HG02970 (cell line): Measurements from ENCODE around the gene ACTRT1.

ENCODE experiments used
- ATAC-seq: cut with Tn5 transposase; IDR thresholded peaks from one replicate; pipeline ENCODE4 v1.9.1; 2021; ENCODE audit warnings: mild to moderate bottlenecking, moderate library complexity, moderate number of reproducible peaks; ENCODE audit not compliant: unreplicated experiment, low FRiP score

Gene ACTRT1

GRCh38 chrX:128052303-128052702 is at the start of gene ACTRT1:
Gene ACTRT1, minus strand, starts transcription at chrX:128052403. Its CDS starts 197 bp downstream, at chrX:128052206.
- no peak for ATAC-seq

GRCh38 chrX:128078545-128078944 is 26.3 kb upstream of the ACTRT1 start:
- no peak for ATAC-seq

DNA sequence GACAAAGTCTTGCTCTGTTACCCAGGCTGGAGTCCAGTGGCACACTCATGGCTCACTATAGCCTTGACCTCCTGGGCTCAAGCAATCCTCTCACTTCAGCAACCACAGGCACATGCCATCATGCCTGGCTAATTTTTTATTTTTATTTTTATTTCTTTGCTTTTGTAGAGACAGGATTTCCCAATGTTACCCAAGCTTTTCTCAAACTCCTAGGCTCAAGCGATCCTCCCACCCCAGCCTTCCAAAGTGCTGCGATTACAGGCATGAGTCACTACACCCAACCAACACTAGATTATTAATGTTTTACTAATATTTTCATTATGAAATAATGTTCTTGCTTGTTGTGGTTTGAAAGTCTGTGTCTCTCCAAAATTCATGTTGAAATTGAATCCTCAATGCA is 5.2 kb upstream of the ACTRT1 start:
- no peak for ATAC-seq

GRCh38 chrX:128051526-128051925 is 677 bp downstream of the ACTRT1 start:
- no peak for ATAC-seq

DNA sequence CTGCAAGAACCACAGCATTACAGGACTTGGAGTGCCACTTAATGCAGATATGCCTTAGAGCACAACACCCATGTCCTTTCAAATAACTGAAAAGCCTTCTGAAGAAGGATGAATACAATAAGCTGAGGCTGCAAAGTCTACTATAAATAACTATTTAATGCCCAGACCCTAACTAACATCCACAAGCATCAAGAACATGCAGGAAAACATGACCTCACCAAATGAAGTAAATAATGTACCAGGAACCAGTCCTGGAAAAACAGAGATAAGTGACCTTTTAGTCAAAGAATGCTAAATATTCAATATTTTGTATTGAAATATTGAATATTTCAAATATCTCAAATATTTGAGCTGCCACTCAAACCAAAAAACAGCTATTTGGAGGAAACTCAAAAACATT is 16.9 kb downstream of the ACTRT1 start:
- no peak for ATAC-seq

- no peak for ATAC-seq
Observed at GRCh38 chrX:128021566-128021965, 30.6 kb downstream of the ACTRT1 start.

- no peak for ATAC-seq
Observed at GRCh38 chrX:128020701-128021100, 31.5 kb downstream of the ACTRT1 start.

DNA sequence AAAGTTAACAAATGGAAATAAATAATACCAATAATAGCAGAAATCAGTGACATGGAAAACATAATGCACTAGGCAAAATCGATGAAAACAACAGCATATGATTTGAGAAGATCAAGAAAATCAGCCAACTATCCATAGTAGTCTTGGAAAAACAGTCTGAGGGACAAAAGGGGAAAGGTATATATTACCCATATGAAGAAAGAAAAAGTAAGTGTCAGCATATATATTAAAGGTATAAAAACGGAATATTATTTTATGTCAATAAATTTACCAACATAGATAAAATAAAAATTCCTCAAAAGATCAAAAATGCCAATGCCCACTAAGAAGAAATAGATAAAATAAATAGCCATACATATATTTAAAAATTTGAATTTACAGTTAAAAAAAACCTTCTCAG is 33.0 kb downstream of the ACTRT1 start:
- no peak for ATAC-seq

DNA sequence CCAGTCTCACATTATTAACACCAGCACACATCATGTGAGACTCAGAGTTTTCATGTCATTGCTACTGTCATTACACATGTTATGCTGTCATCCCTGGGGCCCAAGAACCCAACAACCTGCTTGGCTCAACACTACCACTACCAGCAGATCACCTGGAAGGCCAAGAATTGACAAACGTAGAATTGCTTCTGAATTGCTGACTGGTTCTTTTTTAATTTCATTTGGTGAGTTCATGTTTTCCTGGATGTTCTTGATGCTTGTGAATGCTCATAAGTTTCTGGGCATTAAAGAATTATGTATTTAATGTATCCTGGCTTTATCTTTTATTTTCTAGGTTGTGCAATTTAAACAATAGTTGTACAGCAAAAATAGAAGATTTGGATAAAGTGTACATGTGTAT is 40.2 kb downstream of the ACTRT1 start:
- no peak for ATAC-seq

- no peak for ATAC-seq
Observed at GRCh38 chrX:128007882-128008281, 44.3 kb downstream of the ACTRT1 start.
